ENCODE results near the gene FAM163B. TPM values are rescaled to one million over a fixed set of nuclear protein-coding genes. Genes with fewer than 3 reads are reported as not detected.

FAM163B gene
- total and polyA plus RNA-seq, 2 donors (not counting 3 experiments of a cell fraction or from before 2014, with no cell fraction given), result not detected

DNA sequence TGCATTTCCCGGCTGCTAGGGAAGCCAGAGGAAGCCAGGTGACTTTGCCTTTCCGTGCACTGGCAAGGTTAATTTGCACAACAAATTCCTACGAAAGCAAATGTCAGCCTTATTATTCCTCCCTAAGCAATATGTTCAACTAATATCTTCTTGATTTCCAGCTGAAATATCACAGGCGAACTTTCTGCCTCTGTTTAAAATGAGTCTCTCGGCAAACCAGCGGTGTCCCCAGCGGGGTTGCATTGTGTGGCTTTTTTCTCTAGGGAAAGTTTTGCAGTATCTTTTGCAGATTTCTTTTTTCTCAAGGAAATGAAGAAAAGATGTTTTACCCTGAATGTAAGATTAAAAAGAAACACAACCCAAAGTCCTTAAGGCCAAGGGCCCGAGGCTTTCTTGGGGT, 28.9 kb upstream of the FAM163B start:
- Histone ChIP-seq H3K27me3 (ENCODE audit: control insufficient read depth in 2 of 2, insufficient read depth in 2 of 2, low read length in 2 of 2) (no peaks in the 10 kb centered on the region), H3K27ac (ENCODE audit: insufficient read depth, low read depth, low read length) (no peak overlapping the region), H3K4me3 (replicated peaks in 1 of 3; ENCODE audit: insufficient read depth in 1 of 3, low read depth in 1 of 3, low read length in 3 of 3) (no peak overlapping the region), H3K9me1 (replicated peaks; ENCODE audit: control insufficient read depth, extremely low read depth, insufficient read depth, low read length) (no peaks in the 10 kb centered on the region), H3K79me2 (ENCODE audit: control insufficient read depth, insufficient read depth, low read length) (no peaks in the 10 kb centered on the region), H3K4me1 (ENCODE audit: control insufficient read depth, extremely low read depth, insufficient read depth, low read length) (no peaks in the 10 kb centered on the region), H4K20me1 (replicated peaks; ENCODE audit: control insufficient read depth, extremely low read depth, insufficient read depth, low read length) (no peaks in the 10 kb centered on the region), H3K9ac (replicated peaks; ENCODE audit: extremely low read depth, insufficient read depth, low read length) (no peak overlapping the region), H3K4me2 (ENCODE audit: insufficient read depth, low read length) (no peak overlapping the region), H2AFZ (ENCODE audit: low read depth, low read length) (no peak overlapping the region), H3K36me3 (ENCODE audit: control insufficient read depth in 2 of 2, extremely low read depth in 1 of 2, insufficient read depth in 2 of 2, low read length in 2 of 2) (no peaks in the 10 kb centered on the region), H3K9me3 (replicated peaks; ENCODE audit: control insufficient read depth, insufficient read depth, low read length) (no peaks in the 10 kb centered on the region)
- no TSS peak for BruUV-seq (replicated peaks)
- DNase-seq (ENCODE audit: low read depth, low spot score) (no peak), FAIRE-seq (no peak)
- ChIA-PET CTCF (no interaction called here), POLR2A (no interaction called here)
- TF ChIP-seq, protein P1, sequence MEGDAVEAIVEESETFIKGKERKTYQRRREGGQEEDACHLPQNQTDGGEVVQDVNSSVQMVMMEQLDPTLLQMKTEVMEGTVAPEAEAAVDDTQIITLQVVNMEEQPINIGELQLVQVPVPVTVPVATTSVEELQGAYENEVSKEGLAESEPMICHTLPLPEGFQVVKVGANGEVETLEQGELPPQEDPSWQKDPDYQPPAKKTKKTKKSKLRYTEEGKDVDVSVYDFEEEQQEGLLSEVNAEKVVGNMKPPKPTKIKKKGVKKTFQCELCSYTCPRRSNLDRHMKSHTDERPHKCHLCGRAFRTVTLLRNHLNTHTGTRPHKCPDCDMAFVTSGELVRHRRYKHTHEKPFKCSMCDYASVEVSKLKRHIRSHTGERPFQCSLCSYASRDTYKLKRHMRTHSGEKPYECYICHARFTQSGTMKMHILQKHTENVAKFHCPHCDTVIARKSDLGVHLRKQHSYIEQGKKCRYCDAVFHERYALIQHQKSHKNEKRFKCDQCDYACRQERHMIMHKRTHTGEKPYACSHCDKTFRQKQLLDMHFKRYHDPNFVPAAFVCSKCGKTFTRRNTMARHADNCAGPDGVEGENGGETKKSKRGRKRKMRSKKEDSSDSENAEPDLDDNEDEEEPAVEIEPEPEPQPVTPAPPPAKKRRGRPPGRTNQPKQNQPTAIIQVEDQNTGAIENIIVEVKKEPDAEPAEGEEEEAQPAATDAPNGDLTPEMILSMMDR (IDR thresholded peaks at IDR 0.05; ENCODE audit: extremely low read depth in 1 of 2, insufficient read depth in 1 of 2, low read depth in 1 of 2, low read length in 2 of 2), result no peak
- TF ChIP-seq MYC (IDR thresholded peaks at IDR 0.05; ENCODE audit: low read depth, low read length) (no peak), POLR2A (IDR thresholded peaks at IDR 0.05; ENCODE audit: low read depth, low read length) (no peak), POLR2AphosphoS5 (IDR thresholded peaks at IDR 0.05; ENCODE audit: insufficient read depth, low read depth, low read length) (no peak), FOS (IDR thresholded peaks at IDR 0.05; ENCODE audit: borderline replicate concordance, insufficient read depth, low read length) (no peak), EZH2 (IDR thresholded peaks at IDR 0.05; ENCODE audit: borderline replicate concordance, low read depth, low read length, severe bottlenecking) (no peak), JUN (IDR thresholded peaks at IDR 0.05; ENCODE audit: borderline replicate concordance, insufficient read depth, insufficient read length, low read depth) (no peak), GATA2 (IDR thresholded peaks at IDR 0.05; ENCODE audit: insufficient read depth, insufficient read length, low read depth, low read length) (no peak)
- TF ChIP-seq, protein P2, sequence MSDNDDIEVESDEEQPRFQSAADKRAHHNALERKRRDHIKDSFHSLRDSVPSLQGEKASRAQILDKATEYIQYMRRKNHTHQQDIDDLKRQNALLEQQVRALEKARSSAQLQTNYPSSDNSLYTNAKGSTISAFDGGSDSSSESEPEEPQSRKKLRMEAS (IDR thresholded peaks at IDR 0.05; ENCODE audit: insufficient read depth, insufficient read length), result no peak
- intact Hi-C loops (cut with micrococcal nuclease) (no loop called here), dilution Hi-C loops (cut with MboI; ENCODE audit: extremely low pct_ligation_motif_present, low sequenced_read_pairs) (no loop called here)

Measured in endothelial cell of umbilical vein (primary cell).